SK-N-SH (cell line): ENCODE results near the gene SAMD14. TPM values are rescaled to one million over a fixed set of nuclear protein-coding genes. Genes with fewer than 3 reads are reported as not detected.

Source experiments
- CTCF ChIA-PET: fragments of 300-600, 350-600 bp; formaldehyde crosslinking; extraction: SDS; loops from one replicate; lab custom pipeline; 2021; lab: Yijun Ruan, JAX
- POLR2A ChIA-PET: fragments of 350-600 bp; sonication (Branson Sonifier 250); formaldehyde crosslinking; extraction: SDS; loops from one replicate; lab custom pipeline; 2020; ENCODE audit warnings: antibody characterized with exemption, inconsistent platforms; lab: Yijun Ruan, JAX
- DNase-seq: peaks from one replicate; pipeline ENCODE4 v3.0.0; 2012
- H2AFZ ChIP-seq: fragments of 200-600 bp; sonication (generic); 2 replicates; pipeline ENCODE4 v1.8.1; 2016; ENCODE audit warnings: antibody characterized with exemption, mild to moderate bottlenecking, low read depth
- H3F3A ChIP-seq: fragments of 200-600 bp; sonication (generic); replicated peaks from 2 replicates; pipeline ENCODE3; 2016; ENCODE audit warnings: antibody characterized with exemption, mild to moderate bottlenecking; ENCODE audit not compliant: insufficient read depth
- H3K27ac ChIP-seq, 2 experiments: fragments of 200-500 bp in 1 of 2; fragments of 200-600 bp in 1 of 2; sonication (Bioruptor generic) in 1 of 2; sonication (generic), shearing (Covaris generic) in 1 of 2; 2 replicates each; pipeline versions ENCODE4 v1.5.1 to v1.6.1; 2014 to 2016; ENCODE audit warnings: low read depth in 2 of 2, inconsistent platforms in 1 of 2, low read length in 1 of 2, mild to moderate bottlenecking in 1 of 2, mixed read lengths in 1 of 2
- H3K27me3 ChIP-seq: fragments of 200-600 bp; sonication (generic), shearing (Covaris generic); 2 replicates; pipeline ENCODE4 v1.6.1; 2016; ENCODE audit warnings: mixed run types; ENCODE audit not compliant: insufficient read depth
- H3K36me3 ChIP-seq, 2 experiments: fragments of 200-500 bp in 1 of 2; fragments of 200-600 bp in 1 of 2; sonication (Bioruptor generic) in 1 of 2; sonication (generic) in 1 of 2; replicated peaks in 1 of 2; 2 replicates each; pipeline versions ENCODE3 to v1.5.1; 2014 to 2016; ENCODE audit warnings: low read length in 1 of 2, mild to moderate bottlenecking in 1 of 2; ENCODE audit not compliant: insufficient read depth in 2 of 2, control insufficient read depth in 1 of 2
- H3K4me1 ChIP-seq, 2 experiments: fragments of 200-500 bp in 1 of 2; fragments of 200-600 bp in 1 of 2; sonication (Bioruptor generic) in 1 of 2; sonication (generic), shearing (Covaris generic) in 1 of 2; 2 replicates each; pipeline versions ENCODE4 v1.5.1 to v1.6.1; 2014 to 2016; ENCODE audit warnings: low read depth in 1 of 2, low read length in 1 of 2, mixed run types in 1 of 2; ENCODE audit not compliant: insufficient read depth in 2 of 2, control insufficient read depth in 1 of 2
- H3K4me2 ChIP-seq: fragments of 200-600 bp; sonication (generic), shearing (Covaris generic); 2 replicates; pipeline ENCODE4 v1.6.1; 2017; ENCODE audit warnings: mixed run types
- H3K4me3 ChIP-seq, 2 experiments: fragments of 200-500 bp in 1 of 2; fragments of 200-600 bp in 1 of 2; sonication (Bioruptor generic) in 1 of 2; sonication (generic), shearing (Covaris generic) in 1 of 2; 2 replicates each; pipeline versions ENCODE4 v1.5.1 to v1.8.1; 2014 to 2016; ENCODE audit warnings: low read depth in 2 of 2, inconsistent platforms in 1 of 2, low read length in 1 of 2, mild to moderate bottlenecking in 1 of 2, mixed read lengths in 1 of 2, moderate library complexity in 1 of 2
- H3K79me2 ChIP-seq: fragments of 200-600 bp; sonication (generic); 2 replicates; pipeline ENCODE4 v1.8.1; 2017; ENCODE audit warnings: mild to moderate bottlenecking; ENCODE audit not compliant: insufficient read depth
- H3K9ac ChIP-seq: fragments of 200-600 bp; sonication (generic); 2 replicates; pipeline ENCODE4 v1.6.1; 2017; ENCODE audit warnings: mixed run types
- H3K9me2 ChIP-seq: fragments of 200-600 bp; sonication (generic); 2 replicates; pipeline ENCODE4 v1.6.1; 2017; ENCODE audit warnings: mixed run types
- H3K9me3 ChIP-seq: fragments of 200-600 bp; sonication (generic); 2 replicates; pipeline ENCODE4 v1.6.1; 2017; ENCODE audit warnings: mixed run types, mild to moderate bottlenecking, moderate library complexity
- H4K20me1 ChIP-seq: fragments of 200-600 bp; sonication (generic); 2 replicates; pipeline ENCODE4 v1.6.1; 2017; ENCODE audit warnings: mild to moderate bottlenecking, mixed run types; ENCODE audit not compliant: insufficient read depth
- CHD2 ChIP-seq: fragments of 150-350 bp; IDR thresholded peaks from 2 replicates; pipeline ENCODE4 v1.6.1; 2018; ENCODE audit warnings: low read length; ENCODE audit not compliant: partially characterized antibody
- ELF1 ChIP-seq: IDR thresholded peaks from 2 replicates; pipeline ENCODE4 v1.4.0; 2012
- EZH2phosphoT487 ChIP-seq: fragments of 200-600 bp; sonication (generic); IDR thresholded peaks from 2 replicates; pipeline ENCODE4 v1.6.1; 2017; ENCODE audit warnings: low read depth, mixed run types, mild to moderate bottlenecking, antibody characterized with exemption, moderate library complexity, borderline replicate concordance
- FOSL2 ChIP-seq: IDR thresholded peaks from 2 replicates; pipeline ENCODE4 v1.4.0; 2012; ENCODE audit warnings: low read depth, mild to moderate bottlenecking, moderate library complexity, borderline replicate concordance
- FOXM1 ChIP-seq: IDR thresholded peaks from 2 replicates; pipeline ENCODE4 v1.4.0; 2012; ENCODE audit warnings: low read depth, mild to moderate bottlenecking
- GABPA ChIP-seq: IDR thresholded peaks from 2 replicates; pipeline ENCODE4 v1.4.0; 2012; ENCODE audit warnings: low read depth, mild to moderate bottlenecking
- GATA2 ChIP-seq: sonication (generic); formaldehyde crosslinking; IDR thresholded peaks from 2 replicates; pipeline ENCODE4 v1.5.0; 2020; ENCODE audit warnings: mild to moderate bottlenecking, missing genetic modification reagents
- MXI1 ChIP-seq: IDR thresholded peaks from 2 replicates; pipeline ENCODE4 v1.6.1; 2012; ENCODE audit warnings: mild to moderate bottlenecking, low read depth, low read length, improper control_type of control experiment
- NFIC ChIP-seq: IDR thresholded peaks from 2 replicates; pipeline ENCODE4 v1.4.0; 2012; ENCODE audit warnings: borderline replicate concordance
- NRF1 ChIP-seq: IDR thresholded peaks from 2 replicates; pipeline ENCODE4 v1.6.1; 2012; ENCODE audit warnings: low read depth, mild to moderate bottlenecking, low read length
- POLR2AphosphoS5 ChIP-seq: IDR thresholded peaks from 2 replicates; pipeline ENCODE4 v1.6.1; 2012; ENCODE audit warnings: low read depth, low read length
- RAD21 ChIP-seq: IDR thresholded peaks from 2 replicates; pipeline ENCODE4 v1.6.1; 2012; ENCODE audit warnings: mild to moderate bottlenecking, low read length
- RCOR1 ChIP-seq: fragments of 150-350 bp; IDR thresholded peaks from 2 replicates; pipeline ENCODE4 v1.6.1; 2017; ENCODE audit warnings: antibody characterized with exemption, low read length
- RFX5 ChIP-seq: IDR thresholded peaks from 2 replicates; pipeline ENCODE4 v1.6.1; 2012; ENCODE audit warnings: mild to moderate bottlenecking, improper control_type of control experiment, low read length
- RXRA ChIP-seq: IDR thresholded peaks from 2 replicates; pipeline ENCODE4 v1.4.0; 2012; ENCODE audit warnings: low read depth, mild to moderate bottlenecking, borderline replicate concordance
- SIN3A ChIP-seq: IDR thresholded peaks from 2 replicates; pipeline ENCODE4 v1.6.1; 2012; ENCODE audit warnings: low read depth, mild to moderate bottlenecking, low read length, moderate library complexity, borderline replicate concordance
- TCF12 ChIP-seq: IDR thresholded peaks from 2 replicates; pipeline ENCODE4 v1.4.0; 2012
- TEAD4 ChIP-seq: IDR thresholded peaks from 2 replicates; pipeline ENCODE4 v1.4.0; 2012; ENCODE audit warnings: mild to moderate bottlenecking, borderline replicate concordance; ENCODE audit not compliant: insufficient read depth
- USF1 ChIP-seq: IDR thresholded peaks from 2 replicates; pipeline ENCODE4 v1.4.0; 2012; ENCODE audit warnings: low read depth, borderline replicate concordance
- YY1 ChIP-seq: IDR thresholded peaks from 2 replicates; pipeline ENCODE4 v1.4.0; 2012; ENCODE audit warnings: low read depth, mild to moderate bottlenecking
- WGBS: methylation state at CpG from one replicate; pipeline ENCODE4 v1.1.6; 2017; ENCODE audit warnings: low lambda C conversion rate; 5-methylcytosine and 5-hydroxymethylcytosine counted together
- polyA plus RNA-seq, 3 experiments: library from polyadenylated mRNA; depleted of rRNA; stranded (reverse); fragments of >200 nt; gene quantifications; 2 replicates each; pipeline ENCODE4 v1.2.3, GENCODE V29; 2012

Gene SAMD14
- polyA plus RNA-seq, 1 of the 3 experiments (the other 2 are of a cell fraction): 3.4 TPM

- POLR2A ChIA-PET: no interaction called here
- DNase-seq: no peak
- TF ChIP-seq RXRA (no peak), YY1 (no peak)
- H2AFZ ChIP-seq: no peak overlapping the region
- no peak overlapping the region for H3K4me3 ChIP-seq
- H3K9ac ChIP-seq: no peak overlapping the region
- no peaks in the 10 kb centered on the region for H3K27me3 ChIP-seq
- CTCF ChIA-PET: interaction anchor here (1.5 to 4.9 kb wide), 5 partner anchors 15 to 76 kb away, joined by 7 to 41 read pairs (median 17); partner anchors contain the start of genes ITGA3 and PDK2
- peaks cover 98% of the 10 kb centered on the region for H3K79me2 ChIP-seq
- H3K9me3 ChIP-seq: no peaks in the 10 kb centered on the region
- peaks cover 84 to 91% of the 10 kb centered on the region in 2 experiments for H3K36me3 ChIP-seq
- no peaks in the 10 kb centered on the region for H3K9me2 ChIP-seq
- whole genome bisulfite sequencing: 100% methylated on average over 3 of the region's 3 CpGs
- no peak overlapping the region for H3K4me2 ChIP-seq
- H3F3A ChIP-seq: peaks cover 74% of the 10 kb centered on the region
- H4K20me1 ChIP-seq: peaks cover 75% of the 10 kb centered on the region
- H3K4me1 ChIP-seq: no peaks in the 10 kb centered on the region
- peak overlapping the region in 1 of 2 experiments; percentile 53; a peak in 1 of 4 replicates for H3K27ac ChIP-seq
These were observed 57.8 kb downstream of the SAMD14 start for GRCh38 chr17:50072130-50072529.

DNA sequence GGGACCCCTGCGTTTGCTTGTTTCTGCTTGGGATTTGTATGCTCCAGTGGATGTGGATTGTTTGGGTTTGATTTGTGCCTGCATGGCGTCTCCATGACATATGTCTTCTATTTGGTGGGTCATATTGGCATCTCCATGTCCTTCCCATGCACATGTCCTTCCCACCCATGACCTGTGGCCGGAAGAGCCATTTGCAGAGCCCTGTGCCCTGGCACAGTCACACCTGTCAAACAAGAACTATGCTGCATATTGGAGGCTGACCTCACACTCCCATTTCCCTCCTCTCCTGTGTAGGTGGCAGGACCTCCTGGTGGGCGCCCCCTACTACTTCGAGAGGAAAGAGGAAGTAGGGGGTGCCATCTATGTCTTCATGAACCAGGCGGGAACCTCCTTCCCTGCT lies 58.3 kb downstream of the SAMD14 start:
- no peak overlapping the region for H2AFZ ChIP-seq
- no peaks in the 10 kb centered on the region for H3K27me3 ChIP-seq
- peaks cover 100% of the 10 kb centered on the region for H3K79me2 ChIP-seq
- no peaks in the 10 kb centered on the region for H3K9me3 ChIP-seq
- POLR2A ChIA-PET: no interaction called here
- CTCF ChIA-PET: interaction anchor here (1.5 to 4.9 kb wide), 5 partner anchors 15 to 75 kb away, joined by 7 to 41 read pairs (median 17); partner anchors contain the start of genes ITGA3 and PDK2
- no peak overlapping the region for H3K9ac ChIP-seq
- no peak overlapping the region for H3K4me3 ChIP-seq
- H4K20me1 ChIP-seq: peaks cover 74% of the 10 kb centered on the region
- H3K4me1 ChIP-seq: peaks cover 0 to 4% of the 10 kb centered on the region in 2 experiments; a peak in 2 of 4 replicates
- WGBS: 97% methylated on average over 6 of the region's 6 CpGs
- no peak overlapping the region for H3K4me2 ChIP-seq
- H3F3A ChIP-seq: peaks cover 69% of the 10 kb centered on the region
- H3K27ac ChIP-seq: peak overlapping the region in 1 of 2 experiments; percentile 53; a peak in 1 of 4 replicates
- no peak for DNase-seq
- TF ChIP-seq TEAD4 (no peak), FOXM1 (no peak), CHD2 (no peak), ELF1 (no peak), MXI1 (no peak), RFX5 (no peak), SIN3A (no peak), RCOR1 (no peak), NRF1 (no peak), RAD21 (no peak), RXRA (no peak), USF1 (no peak), FOSL2 (no peak), GATA2 (CRISPR knock-in tag) (no peak), TCF12 (no peak), EZH2phosphoT487 (no peak), POLR2AphosphoS5 (no peak), GABPA (no peak), NFIC (no peak)
- peaks cover 84 to 91% of the 10 kb centered on the region in 2 experiments for H3K36me3 ChIP-seq
- no peaks in the 10 kb centered on the region for H3K9me2 ChIP-seq
